WERI-Rb-1 (cell line): Measurements from ENCODE around the gene PLCH1.

Source experiments
- DNase-seq: peaks from one replicate; pipeline ENCODE4 v3.0.0-alpha.2; 2020
- H3K27ac ChIP-seq: fragments of 250-450 bp; sonication (Bioruptor Pico); 2 replicates; pipeline ENCODE4 v1.5.1; 2020; ENCODE audit warnings: mild to moderate bottlenecking, moderate library complexity
- H3K27me3 ChIP-seq: fragments of 250-450 bp; sonication (Bioruptor Pico); 2 replicates; pipeline ENCODE4 v1.5.1; 2021; ENCODE audit warnings: mild to moderate bottlenecking, low read depth, moderate library complexity; ENCODE audit not compliant: insufficient read depth, severe bottlenecking
- H3K36me3 ChIP-seq: fragments of 250-450 bp; sonication (Bioruptor Pico); 2 replicates; pipeline ENCODE4 v1.5.1; 2020; ENCODE audit warnings: mild to moderate bottlenecking, moderate library complexity
- H3K4me3 ChIP-seq: 2 replicates; pipeline ENCODE4 v1.5.1; 2011; ENCODE audit warnings: low read depth, mild to moderate bottlenecking, control low read depth, low read length
- H3K9me3 ChIP-seq: fragments of 250-450 bp; sonication (Bioruptor Pico); 2 replicates; pipeline ENCODE4 v1.5.1; 2021; ENCODE audit warnings: mild to moderate bottlenecking, moderate library complexity; ENCODE audit not compliant: severe bottlenecking
- CTCF ChIP-seq: IDR thresholded peaks from 2 replicates; pipeline ENCODE4 v1.5.1; 2011; ENCODE audit warnings: low read depth, mild to moderate bottlenecking, control low read depth, inconsistent platforms, low read length

The PLCH1 gene

GRCh38 chr3:155326901-155327300, 418.0 kb downstream of the PLCH1 start:
- TF ChIP-seq CTCF = no peak
- no peaks in the 10 kb centered on the region for H3K27me3 ChIP-seq
- no peak overlapping the region for H3K4me3 ChIP-seq
- DNase-seq = no peak
- no peak overlapping the region for H3K27ac ChIP-seq
- no peaks in the 10 kb centered on the region for H3K9me3 ChIP-seq
- H3K36me3 ChIP-seq = no peaks in the 10 kb centered on the region

- TF ChIP-seq CTCF = no peak
- no peaks in the 10 kb centered on the region for H3K36me3 ChIP-seq
- no peaks in the 10 kb centered on the region for H3K27me3 ChIP-seq
- no peak overlapping the region for H3K27ac ChIP-seq
- H3K9me3 ChIP-seq = no peaks in the 10 kb centered on the region
- no peak for DNase-seq
- H3K4me3 ChIP-seq = no peak overlapping the region
Measured at GRCh38 chr3:155326244-155326643, 418.6 kb downstream of the PLCH1 start.
